Neural progenitor cell (in vitro differentiated cells): Measurements from ENCODE around the gene NKAIN4. TPM values are rescaled to one million over a fixed set of nuclear protein-coding genes. Genes with fewer than 3 reads are reported as not detected.

Experiments used
- DNase-seq: peaks from one replicate; pipeline ENCODE4 v3.0.0-alpha.2; 2016; ENCODE audit warnings: low spot score
- H2AFZ ChIP-seq: fragments of 200-600 bp; sonication (generic); replicated peaks from 2 replicates; pipeline ENCODE4 v1.6.1; 2016; ENCODE audit warnings: antibody characterized with exemption
- H3F3A ChIP-seq: fragments of 200-600 bp; sonication (generic); 2 replicates; pipeline ENCODE4 v1.6.1; 2016; ENCODE audit warnings: antibody characterized with exemption, low read depth
- H3K27ac ChIP-seq: fragments of 200-600 bp; sonication (generic); 2 replicates; pipeline ENCODE4 v1.5.1; 2016; ENCODE audit warnings: mild to moderate bottlenecking
- H3K27me3 ChIP-seq: fragments of 200-600 bp; sonication (generic); 2 replicates; pipeline ENCODE4 v1.6.1; 2016; ENCODE audit warnings: mild to moderate bottlenecking, moderate library complexity
- H3K36me3 ChIP-seq: fragments of 200-600 bp; sonication (generic); 2 replicates; pipeline ENCODE4 v1.5.1; 2016
- H3K4me1 ChIP-seq: fragments of 200-600 bp; sonication (generic); 2 replicates; pipeline ENCODE4 v1.6.1; 2016; ENCODE audit warnings: mixed run types
- H3K4me2 ChIP-seq: fragments of 200-600 bp; sonication (generic); 2 replicates; pipeline ENCODE4 v1.6.1; 2016
- H3K4me3 ChIP-seq: fragments of 200-600 bp; sonication (generic); 2 replicates; pipeline ENCODE4 v1.5.1; 2016
- H3K79me2 ChIP-seq: fragments of 200-600 bp; sonication (generic); 2 replicates; pipeline ENCODE4 v1.6.1; 2016; ENCODE audit warnings: low read depth
- H3K9ac ChIP-seq: fragments of 200-600 bp; sonication (generic); 2 replicates; pipeline ENCODE4 v1.6.1; 2016
- H3K9me3 ChIP-seq: fragments of 200-600 bp; sonication (generic); 2 replicates; pipeline ENCODE4 v1.5.1; 2016; ENCODE audit warnings: low read depth
- H4K20me1 ChIP-seq: fragments of 200-600 bp; sonication (generic); 2 replicates; pipeline ENCODE4 v1.6.1; 2016; ENCODE audit warnings: low read depth
- H3K27ac Mint-ChIP-seq: 3 replicates; pipeline ENCODE4 v1.8.0; 2021; ENCODE audit warnings: mixed read lengths
- H3K27me3 Mint-ChIP-seq: 2 replicates; pipeline ENCODE4 v1.8.0; 2022; ENCODE audit warnings: low read depth, mild to moderate bottlenecking, inconsistent platforms, moderate library complexity, mixed read lengths; ENCODE audit not compliant: insufficient read depth
- H3K36me3 Mint-ChIP-seq: 3 replicates; pipeline ENCODE4 v1.8.0; 2021; ENCODE audit warnings: mixed read lengths
- H3K4me1 Mint-ChIP-seq: 3 replicates; pipeline ENCODE4 v1.8.0; 2021; ENCODE audit warnings: mixed read lengths
- H3K4me3 Mint-ChIP-seq: 3 replicates; pipeline ENCODE4 v1.8.0; 2021; ENCODE audit warnings: mild to moderate bottlenecking, moderate library complexity, mixed read lengths
- H3K9me3 Mint-ChIP-seq: 3 replicates; pipeline ENCODE4 v1.8.0; 2020; ENCODE audit warnings: mixed read lengths
- EZH2 ChIP-seq: fragments of 200-600 bp; sonication (generic); IDR thresholded peaks from 2 replicates; pipeline ENCODE4 v1.6.1; 2017; ENCODE audit warnings: antibody characterized with exemption, mild to moderate bottlenecking, moderate library complexity
- EZH2phosphoT487 ChIP-seq: fragments of 200-600 bp; sonication (generic); IDR thresholded peaks from 2 replicates; pipeline ENCODE4 v1.6.1; 2017; ENCODE audit warnings: antibody characterized with exemption
- total RNA-seq: library from RNA; depleted of rRNA; stranded (reverse); fragments of >200 nt; gene quantifications from 2 replicates; pipeline ENCODE4 v1.2.3, GENCODE V29; 2015; ENCODE audit warnings: low replicate concordance
- TF ChIP-seq, protein P1 (sequence below): fragments of 200-600 bp; sonication (generic); IDR thresholded peaks from 2 replicates; pipeline ENCODE4 v1.5.1; 2017; ENCODE audit warnings: antibody characterized with exemption, mild to moderate bottlenecking

The NKAIN4 gene
- total RNA-seq, 1 donor from 2014 or later: 9.7 TPM

DNA sequence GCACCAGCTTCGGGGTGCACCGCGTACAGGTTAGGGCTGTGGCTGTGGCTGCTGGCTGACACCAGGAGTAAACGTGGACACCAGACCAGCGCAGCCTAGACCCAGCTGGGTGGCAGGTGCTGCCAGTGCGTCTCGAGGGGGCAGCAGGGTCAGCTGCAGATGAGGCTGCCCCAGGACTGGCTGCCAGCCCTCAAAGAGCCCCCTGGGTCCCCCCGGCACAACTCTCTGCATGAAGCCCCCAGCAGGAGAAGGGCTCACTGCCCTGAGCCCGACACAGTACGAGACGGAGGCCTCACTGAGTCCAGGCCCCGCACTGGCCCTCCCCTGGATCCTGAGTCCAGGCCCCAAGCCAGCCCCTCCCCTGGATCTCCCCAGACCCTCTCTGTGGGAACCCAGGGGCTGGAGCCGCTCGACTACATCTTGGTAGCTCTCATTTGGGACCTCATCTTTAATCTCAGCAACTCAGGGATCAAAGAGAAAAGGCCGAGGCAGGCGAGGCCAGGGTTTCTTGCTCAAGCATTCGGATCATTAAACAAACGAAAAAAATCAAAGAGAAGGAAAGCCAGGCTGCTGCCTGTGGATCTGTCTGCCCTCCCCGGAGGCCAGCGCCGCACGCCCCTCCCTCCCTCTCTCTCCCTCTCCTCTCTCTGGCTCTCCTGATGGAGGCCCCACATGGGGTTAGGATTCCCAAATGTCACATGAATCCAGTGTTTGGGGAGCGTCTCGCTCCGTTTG is 7.0 kb upstream of the NKAIN4 start:
- peak overlapping the region; percentile 98 for H3K27ac Mint-ChIP-seq
- peak overlapping the region; percentile 45 for H3K27ac ChIP-seq
- H3K4me3 Mint-ChIP-seq: peak overlapping the region; percentile 68

GRCh38 chr20:63260521-63260920 is 6.3 kb upstream of the NKAIN4 start:
- peak overlapping the region; percentile 28 for H3K9ac ChIP-seq

More for the DNA sequence above, 7.0 kb upstream of the NKAIN4 start:
- no peak for TF ChIP-seq EZH2phosphoT487
- TF ChIP-seq, protein P1, sequence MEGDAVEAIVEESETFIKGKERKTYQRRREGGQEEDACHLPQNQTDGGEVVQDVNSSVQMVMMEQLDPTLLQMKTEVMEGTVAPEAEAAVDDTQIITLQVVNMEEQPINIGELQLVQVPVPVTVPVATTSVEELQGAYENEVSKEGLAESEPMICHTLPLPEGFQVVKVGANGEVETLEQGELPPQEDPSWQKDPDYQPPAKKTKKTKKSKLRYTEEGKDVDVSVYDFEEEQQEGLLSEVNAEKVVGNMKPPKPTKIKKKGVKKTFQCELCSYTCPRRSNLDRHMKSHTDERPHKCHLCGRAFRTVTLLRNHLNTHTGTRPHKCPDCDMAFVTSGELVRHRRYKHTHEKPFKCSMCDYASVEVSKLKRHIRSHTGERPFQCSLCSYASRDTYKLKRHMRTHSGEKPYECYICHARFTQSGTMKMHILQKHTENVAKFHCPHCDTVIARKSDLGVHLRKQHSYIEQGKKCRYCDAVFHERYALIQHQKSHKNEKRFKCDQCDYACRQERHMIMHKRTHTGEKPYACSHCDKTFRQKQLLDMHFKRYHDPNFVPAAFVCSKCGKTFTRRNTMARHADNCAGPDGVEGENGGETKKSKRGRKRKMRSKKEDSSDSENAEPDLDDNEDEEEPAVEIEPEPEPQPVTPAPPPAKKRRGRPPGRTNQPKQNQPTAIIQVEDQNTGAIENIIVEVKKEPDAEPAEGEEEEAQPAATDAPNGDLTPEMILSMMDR: no peak
- no peak for TF ChIP-seq EZH2
- Mint-ChIP-seq H3K36me3 (peaks cover 4% of the 10 kb centered on the region), H3K9me3 (no peaks in the 10 kb centered on the region), H3K27me3 (peaks cover 13% of the 10 kb centered on the region), H3K4me1 (peaks cover 68% of the 10 kb centered on the region)
- H3K4me2 ChIP-seq: peak overlapping the region; percentile 63
- H3K36me3 ChIP-seq: no peaks in the 10 kb centered on the region
- H3K9ac ChIP-seq: peak overlapping the region; percentile 28
- DNase-seq: peak; percentile 61
- no peaks in the 10 kb centered on the region for H4K20me1 ChIP-seq
- H3K79me2 ChIP-seq: no peaks in the 10 kb centered on the region
- no peaks in the 10 kb centered on the region for H3K27me3 ChIP-seq
- H3K4me1 ChIP-seq: peaks cover 22% of the 10 kb centered on the region
- no peak overlapping the region for H3K4me3 ChIP-seq
- H2AFZ ChIP-seq: peak overlapping the region; percentile 93
- H3K9me3 ChIP-seq: no peaks in the 10 kb centered on the region
- H3F3A ChIP-seq: peaks cover 13% of the 10 kb centered on the region

DNA sequence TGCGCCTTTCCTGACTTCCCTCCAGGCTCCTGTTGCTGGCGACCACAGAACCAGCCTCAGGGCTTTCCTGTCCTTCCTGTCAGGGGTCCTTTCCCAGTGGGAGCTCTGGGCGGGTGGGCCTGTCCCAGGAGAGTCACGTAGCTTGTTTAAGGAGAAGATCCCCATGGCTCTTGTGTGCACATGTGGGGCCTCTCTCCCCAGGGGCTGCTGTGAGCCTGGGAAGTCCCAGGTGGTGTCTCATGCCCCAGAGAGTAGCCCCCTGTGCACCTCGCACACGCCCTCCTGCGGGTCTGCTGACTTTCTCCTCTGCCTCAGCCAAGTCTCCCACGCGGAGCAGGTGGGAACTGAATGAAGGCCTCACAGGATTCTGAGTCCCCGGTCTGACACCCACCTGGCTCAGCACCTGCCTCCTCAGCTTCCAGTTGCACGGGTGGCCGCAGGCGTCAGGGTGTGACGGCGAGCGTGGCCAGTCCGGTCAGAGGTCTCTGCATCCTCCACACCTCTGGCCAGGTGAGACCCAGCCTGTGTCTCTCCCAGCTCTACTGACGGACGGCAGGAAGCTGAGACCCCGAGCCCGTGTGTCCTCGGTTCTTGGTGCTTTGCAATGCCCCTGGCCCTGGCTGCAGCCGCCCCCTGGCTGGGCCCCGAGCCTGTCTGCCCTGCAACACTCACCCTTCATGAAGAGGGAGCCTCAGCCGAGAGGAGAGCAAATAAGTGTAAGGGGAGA is 5.6 kb upstream of the NKAIN4 start:
- Mint-ChIP-seq H3K27me3 (peaks cover 13% of the 10 kb centered on the region), H3K9me3 (no peaks in the 10 kb centered on the region), H3K36me3 (peaks cover 4% of the 10 kb centered on the region), H3K4me1 (peaks cover 72% of the 10 kb centered on the region), H3K27ac (peak overlapping the region; percentile 74), H3K4me3 (peak overlapping the region; percentile 62)
- H3K9me3 ChIP-seq: no peaks in the 10 kb centered on the region
- H3F3A ChIP-seq: peaks cover 24% of the 10 kb centered on the region
- H3K27ac ChIP-seq: no peak overlapping the region
- DNase-seq: no peak
- H2AFZ ChIP-seq: no peak overlapping the region
- no peak overlapping the region for H3K4me2 ChIP-seq
- H3K27me3 ChIP-seq: peaks cover 5% of the 10 kb centered on the region
- H3K4me1 ChIP-seq: peaks cover 29% of the 10 kb centered on the region
- H3K9ac ChIP-seq: no peak overlapping the region
- H3K4me3 ChIP-seq: no peak overlapping the region
- H3K36me3 ChIP-seq: no peaks in the 10 kb centered on the region
- TF ChIP-seq EZH2 (no peak), EZH2phosphoT487 (no peak)
- H3K79me2 ChIP-seq: no peaks in the 10 kb centered on the region
- H4K20me1 ChIP-seq: no peaks in the 10 kb centered on the region

More at GRCh38 chr20:63260521-63260920, 6.3 kb upstream of the NKAIN4 start:
- H2AFZ ChIP-seq: no peak overlapping the region
- H3K36me3 ChIP-seq: no peaks in the 10 kb centered on the region
- no peaks in the 10 kb centered on the region for H3K79me2 ChIP-seq
- H3K27ac ChIP-seq: peak overlapping the region; percentile 45
- Mint-ChIP-seq H3K27ac (peak overlapping the region; percentile 74), H3K36me3 (peaks cover 4% of the 10 kb centered on the region), H3K4me3 (no peak overlapping the region), H3K4me1 (peaks cover 69% of the 10 kb centered on the region), H3K27me3 (peaks cover 13% of the 10 kb centered on the region), H3K9me3 (no peaks in the 10 kb centered on the region)
- H3K4me1 ChIP-seq: peaks cover 23% of the 10 kb centered on the region
- no peak for TF ChIP-seq EZH2
- no peak for TF ChIP-seq EZH2phosphoT487
- TF ChIP-seq, protein P1: no peak
- H3K27me3 ChIP-seq: no peaks in the 10 kb centered on the region
- peak overlapping the region; percentile 63 for H3K4me2 ChIP-seq
- no peak overlapping the region for H3K4me3 ChIP-seq
- no peaks in the 10 kb centered on the region for H4K20me1 ChIP-seq
- no peaks in the 10 kb centered on the region for H3K9me3 ChIP-seq
- H3F3A ChIP-seq: peaks cover 19% of the 10 kb centered on the region
- DNase-seq: no peak
